GM21723 (cell line): ENCODE measurements around the gene PACS1.
A peak's percentile ranks its signal among the peaks of the same experiment; 100 is the strongest.

Experiments used
- ATAC-seq: cut with Tn5 transposase; IDR thresholded peaks from one replicate; pipeline ENCODE4 v1.9.1; 2021; ENCODE audit warnings: mild to moderate bottlenecking, moderate library complexity; ENCODE audit not compliant: unreplicated experiment

The PACS1 gene

DNA sequence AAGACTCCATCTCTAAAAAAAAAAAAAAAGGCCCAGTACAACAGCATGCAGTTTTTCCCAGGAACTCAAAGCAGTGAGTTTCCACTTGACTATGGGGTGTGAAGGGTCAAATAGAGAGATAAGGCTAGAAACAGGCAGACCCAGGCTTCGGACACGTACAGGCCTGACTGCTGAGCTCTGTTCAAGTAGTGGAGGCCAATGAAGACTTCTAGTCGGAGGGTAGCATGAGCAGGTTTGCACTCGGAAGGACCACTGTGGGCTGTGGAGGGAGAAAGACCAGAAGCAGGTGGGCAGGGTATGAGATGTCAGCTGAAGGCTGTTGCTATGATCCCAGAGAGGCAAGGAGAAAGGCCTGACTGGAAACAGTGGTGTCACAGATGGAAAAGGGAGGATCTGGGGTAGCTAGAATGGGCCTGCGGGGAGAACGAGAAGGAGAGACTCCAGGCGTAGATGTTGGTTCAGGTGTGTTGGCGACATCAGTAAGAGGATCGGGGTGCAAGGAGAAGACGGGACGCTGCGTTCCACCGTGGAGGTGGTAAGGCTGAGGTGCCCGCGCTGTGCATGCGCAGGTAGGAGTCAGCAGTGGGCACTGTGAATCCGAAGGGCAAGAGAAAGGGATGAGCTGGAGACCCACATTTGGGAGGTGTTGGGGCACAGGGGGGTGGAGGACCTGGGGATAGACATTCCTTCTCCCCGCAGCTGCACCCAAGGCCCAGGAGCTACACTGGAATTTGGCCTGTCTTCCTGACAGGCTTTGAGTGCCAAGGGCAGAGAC lies 149.0 kb downstream of the PACS1 start:
- no peak for ATAC-seq

DNA sequence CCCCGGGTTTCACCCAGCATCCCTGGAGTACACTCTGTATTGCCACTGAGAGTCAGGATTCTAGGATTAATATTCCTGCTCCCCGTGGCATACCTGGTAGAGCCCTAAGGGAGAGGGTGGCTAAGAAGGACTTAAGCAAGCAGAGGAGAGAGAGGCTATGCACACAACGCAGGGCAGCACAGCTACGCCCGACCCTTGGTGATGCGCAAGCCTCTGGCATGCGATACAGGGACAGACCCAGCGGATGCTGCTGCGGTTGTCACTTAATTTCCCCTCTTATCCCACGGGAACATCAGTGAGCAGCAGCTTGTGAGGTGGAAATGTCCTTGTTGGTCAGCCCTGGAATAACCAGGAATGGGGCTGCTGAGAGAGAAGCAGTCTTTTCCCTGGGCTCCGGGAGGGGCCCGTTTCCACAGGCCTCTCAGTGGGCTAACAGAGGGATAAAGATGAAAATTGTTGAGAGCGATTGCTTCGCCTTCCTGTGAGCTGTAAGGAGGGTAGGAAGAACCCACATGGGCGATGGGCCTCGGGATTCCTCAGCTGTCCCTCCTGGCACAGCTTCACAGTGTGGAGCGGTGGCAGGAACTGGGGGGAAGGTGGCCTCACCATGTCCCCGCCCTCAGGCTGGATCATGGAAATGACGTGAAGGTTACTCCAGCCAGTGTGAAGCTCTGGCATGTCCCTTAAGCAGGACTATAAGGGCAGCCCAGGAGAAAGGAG lies 149.9 kb downstream of the PACS1 start:
- no peak for ATAC-seq

DNA sequence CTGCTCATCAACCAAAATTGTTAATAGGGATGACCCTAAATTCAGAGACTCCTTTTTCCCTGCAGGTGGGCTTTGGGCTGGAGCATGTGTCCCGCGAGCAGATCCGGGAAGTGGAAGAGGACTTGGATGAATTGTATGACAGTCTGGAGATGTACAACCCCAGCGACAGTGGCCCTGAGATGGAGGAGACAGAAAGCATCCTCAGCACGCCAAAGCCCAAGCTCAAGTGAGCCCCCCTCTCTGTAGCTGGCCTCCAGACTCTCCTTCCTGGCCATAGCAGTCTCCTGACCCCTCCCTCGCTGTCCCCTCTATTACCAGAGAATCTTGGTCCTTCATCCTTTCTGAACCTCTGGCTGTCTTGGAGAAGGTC lies 150.5 kb downstream of the PACS1 start:
- no peak for ATAC-seq

DNA sequence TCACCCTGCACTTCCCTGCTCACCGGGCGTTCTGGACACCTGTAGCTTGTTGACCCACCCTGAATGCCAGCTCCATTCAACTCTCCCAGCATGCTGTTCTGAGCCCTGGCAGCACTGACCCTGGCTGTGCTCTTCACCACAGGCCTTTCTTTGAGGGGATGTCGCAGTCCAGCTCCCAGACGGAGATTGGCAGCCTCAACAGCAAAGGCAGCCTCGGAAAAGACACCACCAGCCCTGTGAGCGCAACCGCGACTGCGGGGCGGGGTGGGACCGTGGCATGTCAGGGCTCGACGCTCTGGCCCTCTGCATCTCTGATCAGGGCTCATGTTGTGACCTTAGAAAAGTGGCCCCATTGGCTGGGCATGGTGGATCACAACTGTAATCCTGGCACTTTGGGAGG lies 150.9 kb downstream of the PACS1 start:
- ATAC-seq = no peak

DNA sequence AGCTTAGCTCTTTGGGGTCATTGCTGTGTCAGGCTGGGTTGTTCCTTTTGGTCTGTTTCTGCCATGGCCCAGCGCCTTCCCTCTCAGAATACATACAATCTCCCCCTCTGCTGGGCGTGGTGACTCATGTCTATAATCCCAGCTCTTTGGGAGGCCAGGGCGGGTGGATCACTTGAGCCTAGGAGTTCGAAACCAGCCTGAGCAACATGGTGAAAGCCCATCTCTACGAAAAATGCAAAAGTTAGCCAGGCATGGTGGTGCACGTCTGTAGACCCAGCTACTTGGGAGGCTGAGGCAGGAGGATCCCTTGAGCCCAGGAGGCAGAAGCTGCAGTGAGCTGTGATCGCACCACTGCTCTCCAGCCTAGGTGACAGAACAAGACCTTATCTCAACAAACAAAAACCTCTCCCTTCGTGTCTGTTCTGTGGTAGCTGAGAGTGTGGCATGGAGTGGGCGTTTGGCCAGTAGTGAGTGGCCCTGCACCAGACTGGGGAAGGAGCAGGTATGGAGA lies 151.7 kb downstream of the PACS1 start:
- ATAC-seq = no peak

DNA sequence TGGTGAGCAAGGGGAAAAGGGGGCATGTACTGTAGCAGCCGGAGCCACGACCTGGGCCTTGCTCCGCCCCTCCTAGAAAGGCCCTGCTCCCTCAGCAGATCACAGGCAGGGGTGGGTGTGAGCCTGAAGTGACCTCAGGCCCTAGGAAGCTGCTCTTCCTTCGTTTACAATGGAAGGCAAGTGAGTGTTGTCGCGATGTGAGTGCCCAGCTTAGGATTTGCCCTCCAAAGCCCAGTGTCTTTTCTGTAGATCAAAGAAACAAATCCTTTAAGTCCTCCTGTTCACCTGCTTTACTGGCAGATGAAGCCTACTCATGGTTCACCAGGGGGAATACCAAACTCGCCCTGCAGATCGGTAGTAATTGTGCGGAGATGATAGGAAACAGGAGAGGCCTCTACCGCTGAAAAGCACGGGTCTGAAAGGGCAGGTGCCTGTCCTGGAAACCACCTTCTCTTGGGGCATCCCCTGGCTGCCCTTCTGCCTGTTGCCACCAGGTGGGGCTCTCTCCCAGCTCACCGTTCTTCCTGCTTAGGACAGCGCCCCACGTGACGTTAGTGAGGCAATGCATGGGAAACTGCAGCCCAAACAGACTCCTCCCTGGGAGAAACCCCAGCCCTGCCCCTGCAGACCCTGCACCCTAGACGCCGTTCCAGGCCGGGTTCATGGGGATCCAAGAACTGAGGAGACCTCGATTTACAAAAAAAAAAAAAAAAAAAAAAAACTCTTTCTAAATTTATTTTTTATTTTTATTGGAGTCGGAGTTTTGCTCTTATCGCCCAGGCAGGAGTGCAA lies 152.5 kb downstream of the PACS1 start:
- ATAC-seq = peak; percentile 72

DNA sequence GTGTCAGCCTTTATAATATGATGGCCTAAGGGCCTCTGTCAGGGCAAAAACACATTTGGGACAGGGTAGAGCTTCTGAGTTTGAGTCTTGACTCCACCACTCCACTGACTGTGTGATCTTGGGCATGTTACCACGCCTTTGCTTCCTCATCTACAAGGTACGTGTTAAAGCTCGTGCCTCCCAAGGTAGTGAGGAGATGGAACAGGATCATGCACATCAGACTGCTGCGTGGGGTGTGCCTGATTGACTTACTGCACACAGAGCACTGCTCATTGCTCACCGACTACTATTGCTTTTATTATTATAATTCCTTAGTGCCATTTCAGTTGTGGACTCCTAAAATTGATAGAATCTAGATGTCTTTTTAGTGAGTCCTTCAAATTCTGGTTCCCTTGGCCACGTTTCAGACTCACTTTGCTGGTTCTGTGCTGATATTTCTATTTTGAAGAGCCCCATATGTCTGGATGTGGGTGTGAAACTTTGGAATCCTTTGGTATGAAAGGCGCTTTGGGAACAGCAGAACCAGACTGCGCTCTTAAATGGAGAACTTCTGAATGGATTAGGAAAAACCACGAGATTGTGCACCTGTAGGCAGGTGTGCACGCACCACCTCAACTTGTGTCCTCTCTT lies 154.3 kb downstream of the PACS1 start:
- no peak for ATAC-seq

DNA sequence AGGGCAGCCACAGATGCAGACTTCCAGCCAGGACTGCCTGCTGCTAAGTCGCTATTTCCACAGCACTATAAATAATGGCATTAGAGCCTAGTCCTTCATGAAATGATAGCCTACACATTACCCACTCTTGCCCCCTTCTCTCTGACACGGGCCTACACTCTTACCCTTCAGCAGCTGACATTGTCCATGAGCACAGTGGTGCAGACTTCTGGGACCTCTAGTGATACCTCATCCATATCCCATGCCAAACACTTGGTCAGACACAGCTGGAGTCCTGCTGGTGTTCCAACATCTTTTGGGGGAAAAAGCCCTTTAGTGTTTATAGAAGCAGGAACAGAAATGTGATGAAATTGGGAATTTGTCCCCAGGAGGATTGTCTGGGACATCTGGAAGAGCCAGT lies 155.0 kb downstream of the PACS1 start:
- no peak for ATAC-seq

DNA sequence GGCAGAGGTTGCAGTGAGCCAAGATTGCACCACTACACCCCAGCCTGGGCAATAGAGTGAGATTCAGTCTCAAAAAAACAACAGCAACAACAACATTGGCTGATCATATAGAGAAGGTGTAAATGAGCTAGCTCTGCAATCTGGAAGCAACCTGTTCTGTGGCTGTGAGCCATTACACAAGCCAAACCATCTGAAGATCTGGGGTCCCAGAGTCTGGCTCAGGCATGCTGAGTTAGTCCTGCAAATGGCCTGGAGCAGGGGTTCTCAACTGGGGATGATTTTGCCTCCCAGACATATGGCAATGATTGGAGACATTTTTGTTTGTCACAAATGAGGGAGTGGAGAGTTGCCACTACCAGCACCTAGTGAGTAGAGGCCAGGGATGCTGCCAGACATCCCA lies 156.0 kb downstream of the PACS1 start:
- ATAC-seq = no peak

DNA sequence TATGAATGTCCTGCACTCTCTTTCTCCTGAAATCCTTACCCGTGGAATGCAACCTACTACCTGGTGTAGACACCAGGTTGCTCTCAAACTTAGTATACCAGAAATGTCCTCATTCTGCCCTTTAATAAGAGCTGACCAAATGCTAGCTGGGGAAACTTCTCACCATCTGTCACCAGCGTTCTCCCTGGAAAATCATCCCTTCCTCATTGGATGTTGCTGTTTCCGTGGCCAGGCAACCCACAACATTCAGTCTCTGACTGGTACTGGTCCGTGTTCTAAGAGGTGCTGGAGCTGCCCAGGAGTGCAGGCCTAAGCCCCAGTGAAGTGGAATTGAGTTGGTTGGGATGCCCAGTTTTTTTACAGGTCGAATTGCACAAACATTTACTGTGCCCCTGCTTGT lies 157.6 kb downstream of the PACS1 start:
- no peak for ATAC-seq

DNA sequence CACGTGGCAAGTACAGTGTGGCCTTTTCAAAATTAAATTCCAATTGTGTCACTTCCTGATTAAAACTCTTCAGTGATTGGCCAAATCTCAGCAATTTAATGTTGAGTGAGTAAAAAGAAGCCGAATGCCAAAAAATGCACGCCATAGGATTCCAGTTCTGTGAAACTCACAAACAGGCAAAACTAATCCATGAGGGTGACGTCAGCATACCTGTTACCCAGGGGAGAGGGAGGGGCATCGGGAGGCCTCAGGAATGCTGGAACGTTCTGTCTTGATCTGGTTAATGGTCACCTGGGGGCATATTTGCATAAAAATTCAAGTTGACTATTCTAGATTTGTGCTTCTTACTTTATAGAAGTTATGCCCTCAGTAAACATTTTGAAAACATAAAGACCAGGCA lies 158.4 kb downstream of the PACS1 start:
- no peak for ATAC-seq

DNA sequence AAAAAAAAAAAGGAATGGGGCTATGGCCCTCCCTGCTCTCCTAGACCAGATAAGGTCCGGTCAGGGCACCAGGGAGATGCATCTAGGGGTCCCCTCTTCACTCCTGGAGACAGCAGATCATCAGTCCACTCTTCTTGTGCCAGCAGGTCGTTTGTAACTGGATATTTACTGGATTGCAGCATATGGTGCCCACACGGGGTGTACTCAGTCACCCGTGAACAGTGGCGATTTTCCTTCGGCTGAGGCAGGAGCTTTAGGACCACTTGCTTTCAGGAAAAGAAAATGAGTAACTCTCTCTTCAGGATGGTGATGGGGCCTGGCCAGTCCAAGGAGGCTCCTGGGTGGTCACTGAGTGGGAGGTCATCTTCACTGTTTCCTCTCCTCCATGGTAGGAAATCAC lies 160.1 kb downstream of the PACS1 start:
- no peak for ATAC-seq

DNA sequence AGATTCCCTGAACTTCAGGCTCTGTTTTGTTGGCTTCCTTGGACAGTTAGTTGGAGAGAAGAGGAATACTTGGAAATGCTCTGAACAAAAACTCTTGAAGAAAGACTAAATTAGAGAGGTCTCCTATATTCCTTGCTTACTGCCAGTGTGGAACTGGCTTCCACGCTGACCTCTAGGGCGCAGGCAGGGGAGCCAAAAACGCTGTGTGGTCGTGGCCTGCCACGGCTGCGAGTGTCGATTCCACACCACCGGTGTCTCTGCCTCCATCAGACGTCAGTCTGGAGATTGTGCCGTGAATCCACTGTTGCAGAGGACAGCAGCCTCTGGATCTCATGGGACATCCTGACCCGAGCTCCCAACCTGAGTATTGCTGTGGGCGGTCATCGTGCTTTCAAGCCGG lies 160.9 kb downstream of the PACS1 start:
- ATAC-seq = no peak

DNA sequence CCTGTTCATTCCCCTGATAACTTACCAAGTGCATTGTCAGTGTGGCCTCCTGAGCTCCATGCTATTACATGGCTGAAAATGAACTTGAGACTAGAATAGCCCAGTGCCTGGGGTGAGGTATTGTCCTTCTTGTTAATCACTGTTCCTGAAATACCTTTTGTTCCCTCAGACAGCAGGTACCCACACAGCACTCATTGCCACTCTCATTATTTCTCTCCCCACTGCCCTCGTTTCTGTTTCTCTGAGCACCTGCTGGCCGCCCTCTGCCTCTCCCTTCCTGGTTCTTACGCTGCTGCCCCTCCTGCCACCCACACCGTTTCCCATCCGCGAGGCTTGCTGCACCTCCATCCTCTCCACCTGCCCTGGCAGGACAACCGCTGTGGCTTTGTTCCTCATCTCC lies 161.5 kb downstream of the PACS1 start:
- no peak for ATAC-seq

DNA sequence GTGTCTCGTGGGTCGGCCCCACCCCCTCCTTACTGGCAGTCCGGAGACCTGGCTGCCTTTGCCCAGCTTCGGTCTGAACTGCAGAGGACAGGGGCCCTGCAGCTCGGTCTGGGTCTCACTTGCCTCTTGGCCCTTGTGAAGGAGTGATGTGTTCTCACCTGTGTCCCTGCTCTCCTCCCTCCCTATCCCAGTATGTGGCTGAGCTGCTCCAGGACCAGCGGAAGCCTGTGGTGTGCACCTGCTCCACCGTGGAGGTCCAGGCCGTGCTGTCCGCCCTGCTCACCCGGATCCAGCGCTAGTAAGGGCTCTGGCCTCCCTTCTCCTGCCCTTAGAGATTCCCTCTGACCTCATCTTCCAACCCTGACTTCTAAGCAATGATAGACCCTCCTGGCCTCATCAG lies 162.7 kb downstream of the PACS1 start:
- no peak for ATAC-seq

DNA sequence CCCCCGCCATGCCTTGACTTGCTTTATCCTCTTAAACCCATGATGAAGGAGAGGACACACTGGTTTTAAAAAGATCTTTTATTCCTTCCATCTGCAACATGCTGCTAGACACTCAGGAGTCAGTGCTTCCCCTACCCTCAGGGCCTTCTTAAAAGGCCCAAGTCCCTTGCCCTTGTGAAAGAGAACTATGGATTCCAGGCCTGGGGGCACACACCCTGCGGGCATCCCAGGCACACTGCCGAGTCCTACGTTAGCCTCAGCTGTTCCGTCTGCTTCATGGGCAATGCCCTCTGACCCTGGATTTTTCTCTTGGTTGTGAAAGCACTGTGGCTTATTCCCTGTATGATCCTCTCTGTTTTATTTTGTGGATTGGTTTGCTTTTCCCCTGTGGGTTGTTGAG lies 163.2 kb downstream of the PACS1 start:
- ATAC-seq = no peak

DNA sequence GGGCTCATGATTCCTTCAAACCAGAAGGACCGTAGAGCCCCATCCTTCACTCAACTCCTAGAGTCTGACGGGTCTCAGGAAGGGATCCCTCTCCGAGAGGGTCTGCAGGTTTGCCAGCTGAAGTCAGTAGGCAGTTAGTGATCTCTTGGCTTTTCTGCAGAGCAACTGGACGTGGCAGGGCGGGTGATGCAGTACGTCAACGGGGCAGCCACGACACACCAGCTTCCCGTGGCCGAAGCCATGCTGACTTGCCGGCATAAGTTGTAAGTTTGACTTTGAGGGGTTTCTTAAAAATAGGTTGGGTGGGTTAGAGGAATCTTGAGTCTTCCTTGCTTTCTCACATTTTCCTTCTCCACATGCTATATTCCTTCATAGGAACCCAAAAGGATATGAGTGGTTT lies 165.1 kb downstream of the PACS1 start:
- ATAC-seq = no peak

DNA sequence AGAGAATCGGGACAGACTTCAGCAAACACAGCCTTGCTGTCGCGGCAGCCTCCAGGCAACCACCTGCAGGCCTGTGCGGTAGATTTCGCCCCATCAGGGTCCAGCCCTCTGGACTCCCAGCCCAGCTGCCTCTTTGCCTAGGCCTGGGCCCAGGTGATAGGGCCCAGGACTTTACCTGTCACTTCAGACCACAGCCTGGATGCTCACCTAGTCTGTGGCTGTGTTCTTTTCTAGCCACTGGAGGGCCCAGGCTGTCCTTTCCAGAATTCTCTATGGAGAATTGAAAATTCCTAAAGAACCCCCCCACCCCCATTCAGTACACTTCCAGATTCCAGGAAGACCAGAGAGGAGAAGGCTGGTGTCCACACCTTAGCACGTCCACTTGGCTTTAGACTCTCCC lies 167.8 kb downstream of the PACS1 start:
- ATAC-seq = no peak

DNA sequence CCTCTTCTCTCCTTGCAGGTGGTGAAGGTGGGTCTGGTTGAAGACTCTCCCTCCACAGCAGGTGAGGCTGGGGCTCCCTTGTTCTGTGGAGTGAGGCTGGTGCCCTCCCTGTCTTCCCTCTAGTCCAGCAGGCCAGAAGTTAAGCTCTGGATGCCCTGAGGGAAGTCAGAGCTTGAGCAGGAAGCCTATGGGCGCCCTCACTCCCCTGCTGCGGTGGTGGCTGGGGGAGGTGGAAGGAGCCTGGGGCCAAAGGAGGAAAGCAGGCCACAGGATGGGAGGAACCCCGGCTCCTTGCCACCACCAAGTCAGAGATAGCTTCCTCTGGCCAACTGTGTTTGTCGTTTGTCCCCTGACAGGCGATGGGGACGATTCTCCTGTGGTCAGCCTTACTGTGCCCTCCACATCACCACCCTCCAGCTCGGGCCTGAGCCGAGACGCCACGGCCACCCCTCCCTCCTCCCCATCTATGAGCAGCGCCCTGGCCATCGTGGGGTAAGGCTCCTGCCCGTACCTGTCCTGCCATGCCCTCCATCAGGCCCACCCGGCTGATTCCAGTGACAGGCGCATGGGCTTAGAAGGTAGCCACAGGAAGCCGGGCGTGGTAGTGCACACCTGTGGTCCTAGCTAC lies 168.8 kb downstream of the PACS1 start:
- ATAC-seq = no peak

DNA sequence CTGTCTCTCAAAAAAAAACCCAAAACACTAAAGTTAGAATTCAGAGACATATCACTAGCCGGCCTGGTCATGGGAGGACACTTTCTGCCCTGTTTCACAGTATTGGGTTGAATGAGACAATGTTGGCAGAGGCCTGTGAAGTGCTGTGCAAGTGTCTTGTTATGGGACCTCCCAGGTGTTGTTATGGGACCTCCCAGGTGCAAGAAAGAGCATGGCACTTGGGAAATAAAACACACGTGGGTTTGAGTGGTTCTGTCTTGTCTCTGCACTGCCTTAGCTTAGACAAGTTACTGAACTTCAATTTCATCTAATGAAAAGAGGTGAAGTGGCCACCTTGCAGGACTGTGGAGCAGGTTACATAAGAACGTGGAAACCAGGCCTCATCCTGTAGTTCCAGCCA lies 169.4 kb downstream of the PACS1 start:
- ATAC-seq = no peak
